GM19438 (cell line): ENCODE results near the gene HES1.
"Not testable (repeated sequence)": the region's sequence is repeated elsewhere in the genome, so short reads cannot be mapped to it uniquely, and the experiment has no call there.

Experiments used
- ATAC-seq: cut with Tn5 transposase; IDR thresholded peaks from one replicate; pipeline ENCODE4 v1.9.1; 2021; ENCODE audit warnings: low read depth; ENCODE audit not compliant: unreplicated experiment

HES1 gene

GRCh38 chr3:194124193-194124592 lies 11.8 kb upstream of the HES1 start:
- no peak for ATAC-seq

- no peak for ATAC-seq
These were observed 10.5 kb upstream of the HES1 start for GRCh38 chr3:194125442-194125841.

GRCh38 chr3:194126790-194127189 lies 9.2 kb upstream of the HES1 start:
- no peak for ATAC-seq

- ATAC-seq: no peak
These were observed 7.6 kb upstream of the HES1 start for GRCh38 chr3:194128202-194128918.

- not testable (repeated sequence) for ATAC-seq
These were observed 7.0 kb upstream of the HES1 start for GRCh38 chr3:194128919-194129295.

GRCh38 chr3:194129581-194130133 lies 6.3 kb upstream of the HES1 start:
- ATAC-seq: no peak

GRCh38 chr3:194130188-194130587 lies 5.8 kb upstream of the HES1 start:
- no peak for ATAC-seq

- peak; percentile 53 for ATAC-seq
These were observed 5.0 kb upstream of the HES1 start for GRCh38 chr3:194130807-194131589.

GRCh38 chr3:194132465-194133286 lies 3.3 kb upstream of the HES1 start:
- ATAC-seq: no peak

GRCh38 chr3:194133661-194134230 lies 2.2 kb upstream of the HES1 start:
- no peak for ATAC-seq

GRCh38 chr3:194134231-194134756 lies 1.7 kb upstream of the HES1 start:
- peak; percentile 11 for ATAC-seq

GRCh38 chr3:194134757-194135515 lies 1.0 kb upstream of the HES1 start:
- peak; percentile 26 for ATAC-seq

- no peak for ATAC-seq
These were observed 487 bp upstream of the HES1 start for GRCh38 chr3:194135516-194135805.

- ATAC-seq: no peak
These were observed 615 bp downstream of the HES1 start for GRCh38 chr3:194136519-194137007.

- no peak for ATAC-seq
These were observed 1.1 kb downstream of the HES1 start for GRCh38 chr3:194137008-194137505.

- peak; percentile 37 for ATAC-seq
These were observed 1.8 kb downstream of the HES1 start for GRCh38 chr3:194137506-194138474.

GRCh38 chr3:194138732-194139070 lies 2.8 kb downstream of the HES1 start:
- no peak for ATAC-seq

GRCh38 chr3:194139071-194139813 lies 3.3 kb downstream of the HES1 start:
- no peak for ATAC-seq
